Keratinocyte (primary cell): ENCODE results near the gene SLC43A1.

Experiments used
- CTCF ChIP-seq, 3 experiments: IDR thresholded peaks in 1 of 3; conservative IDR thresholded peaks in 1 of 3; optimal IDR thresholded peaks in 1 of 3; 2 replicates in 2 of 3; 3 replicates in 1 of 3; pipeline versions ENCODE3 to v1.5.1; 2011; ENCODE audit warnings: low read length in 3 of 3, mild to moderate bottlenecking in 3 of 3, moderate library complexity in 2 of 3, control low read depth in 1 of 3, inconsistent platforms in 1 of 3; ENCODE audit not compliant: insufficient read depth in 2 of 3; ENCODE audit errors: extremely low read depth in 1 of 3
- EZH2 ChIP-seq: IDR thresholded peaks from one replicate; pipeline ENCODE4 v1.6.1; 2012; ENCODE audit warnings: inconsistent platforms, mild to moderate bottlenecking, low read length, moderate library complexity

- TF ChIP-seq CTCF (optimal IDR thresholded peaks at IDR 0.05 in 1 of 3, IDR thresholded peaks at IDR 0.05 in 1 of 3, conservative IDR thresholded peaks at IDR 0.05 in 1 of 3; ENCODE audit: extremely low read depth in 1 of 3, insufficient read depth in 2 of 3, low read length in 3 of 3), result peak; percentile 65 to 86 (median 76)
- no peak for TF ChIP-seq EZH2
Observed at GRCh38 chr11:57458410-57459163, 56.9 kb downstream of the SLC43A1 start.
